ENCODE measurements around the gene KIF7.

The KIF7 gene

GRCh38 chr15:89681146-89681545 is 25.9 kb upstream of the KIF7 start:
- FAIRE-seq (no peak), DNase-seq (ENCODE audit: insufficient read length, low spot score) (no peak)
- TF ChIP-seq PAX5 (IDR thresholded peaks at IDR 0.05; ENCODE audit: insufficient read depth, low read length, severe bottlenecking) (no peak), POLR2A (IDR thresholded peaks at IDR 0.05; ENCODE audit: low read depth, low read length) (no peak), TAF1 (IDR thresholded peaks at IDR 0.05; ENCODE audit: low read depth, low read length) (no peak), POU2F2 (IDR thresholded peaks at IDR 0.05; ENCODE audit: low read depth, low read length) (no peak), POLR2AphosphoS5 (IDR thresholded peaks at IDR 0.05; ENCODE audit: low read depth, low read length) (no peak), SPI1 (IDR thresholded peaks at IDR 0.05; ENCODE audit: low read depth, low read length) (no peak)

GRCh38 chr15:89680282-89680873 is 25.1 kb upstream of the KIF7 start:
- DNase-seq (ENCODE audit: insufficient read length, low spot score) (no peak), FAIRE-seq (no peak)
- TF ChIP-seq POU2F2 (IDR thresholded peaks at IDR 0.05; ENCODE audit: low read depth, low read length) (no peak), TAF1 (IDR thresholded peaks at IDR 0.05; ENCODE audit: low read depth, low read length) (no peak), PAX5 (IDR thresholded peaks at IDR 0.05; ENCODE audit: insufficient read depth, low read length, severe bottlenecking) (no peak), POLR2AphosphoS5 (IDR thresholded peaks at IDR 0.05; ENCODE audit: low read depth, low read length) (no peak), SPI1 (IDR thresholded peaks at IDR 0.05; ENCODE audit: low read depth, low read length) (no peak), POLR2A (IDR thresholded peaks at IDR 0.05; ENCODE audit: low read depth, low read length) (no peak)

- TF ChIP-seq POLR2AphosphoS5 (IDR thresholded peaks at IDR 0.05; ENCODE audit: low read depth, low read length) (no peak), TAF1 (IDR thresholded peaks at IDR 0.05; ENCODE audit: low read depth, low read length) (no peak), POLR2A (IDR thresholded peaks at IDR 0.05; ENCODE audit: low read depth, low read length) (no peak), SPI1 (IDR thresholded peaks at IDR 0.05; ENCODE audit: low read depth, low read length) (no peak), POU2F2 (IDR thresholded peaks at IDR 0.05; ENCODE audit: low read depth, low read length) (no peak), PAX5 (IDR thresholded peaks at IDR 0.05; ENCODE audit: insufficient read depth, low read length, severe bottlenecking) (no peak)
- DNase-seq (ENCODE audit: insufficient read length, low spot score), result no peak
- no peak for FAIRE-seq
These were observed 23.9 kb upstream of the KIF7 start, which contains the start of gene PLIN1 for GRCh38 chr15:89679212-89679611. TSS of gene PLIN1 (minus strand) at chr15:89679367. CDS start at chr15:89677489, 1,878 bp downstream.

- FAIRE-seq, result no peak
- TF ChIP-seq POLR2A (IDR thresholded peaks at IDR 0.05; ENCODE audit: low read depth, low read length), result no peak
- no peak for TF ChIP-seq SPI1 (IDR thresholded peaks at IDR 0.05; ENCODE audit: low read depth, low read length)
- no peak for TF ChIP-seq POU2F2 (IDR thresholded peaks at IDR 0.05; ENCODE audit: low read depth, low read length)
- DNase-seq (ENCODE audit: insufficient read length, low spot score), result no peak
These were observed 22.1 kb upstream of the KIF7 start for GRCh38 chr15:89677381-89677780.

- DNase-seq (ENCODE audit: insufficient read length, low spot score) (no peak), FAIRE-seq (no peak)
- TF ChIP-seq POLR2A (IDR thresholded peaks at IDR 0.05; ENCODE audit: low read depth, low read length) (no peak), SPI1 (IDR thresholded peaks at IDR 0.05; ENCODE audit: low read depth, low read length) (peak; percentile 50)
These were observed 20.3 kb upstream of the KIF7 start for GRCh38 chr15:89675606-89676005.

- FAIRE-seq (no peak), DNase-seq (ENCODE audit: insufficient read length, low spot score) (no peak)
- TF ChIP-seq POLR2AphosphoS5 (IDR thresholded peaks at IDR 0.05; ENCODE audit: low read depth, low read length) (no peak), POU2F2 (IDR thresholded peaks at IDR 0.05; ENCODE audit: low read depth, low read length) (no peak), SPI1 (IDR thresholded peaks at IDR 0.05; ENCODE audit: low read depth, low read length) (no peak), POLR2A (IDR thresholded peaks at IDR 0.05; ENCODE audit: low read depth, low read length) (no peak), PAX5 (IDR thresholded peaks at IDR 0.05; ENCODE audit: insufficient read depth, low read length, severe bottlenecking) (no peak), TAF1 (IDR thresholded peaks at IDR 0.05; ENCODE audit: low read depth, low read length) (no peak)
These were observed 19.3 kb upstream of the KIF7 start for GRCh38 chr15:89674526-89674925.

GRCh38 chr15:89673165-89673512 is 17.9 kb upstream of the KIF7 start:
- FAIRE-seq (no peak), DNase-seq (ENCODE audit: insufficient read length, low spot score) (no peak)
- TF ChIP-seq TAF1 (IDR thresholded peaks at IDR 0.05; ENCODE audit: low read depth, low read length), result no peak

GRCh38 chr15:89672221-89673164 is 17.2 kb upstream of the KIF7 start:
- DNase-seq (ENCODE audit: insufficient read length, low spot score), result no peak
- FAIRE-seq, result peak; percentile 9
- TF ChIP-seq SPI1 (IDR thresholded peaks at IDR 0.05; ENCODE audit: low read depth, low read length) (no peak), PAX5 (IDR thresholded peaks at IDR 0.05; ENCODE audit: insufficient read depth, low read length, severe bottlenecking) (no peak), POU2F2 (IDR thresholded peaks at IDR 0.05; ENCODE audit: low read depth, low read length) (no peak), POLR2AphosphoS5 (IDR thresholded peaks at IDR 0.05; ENCODE audit: low read depth, low read length) (no peak), TAF1 (IDR thresholded peaks at IDR 0.05; ENCODE audit: low read depth, low read length) (no peak), POLR2A (IDR thresholded peaks at IDR 0.05; ENCODE audit: low read depth, low read length) (no peak)

- TF ChIP-seq POLR2AphosphoS5 (IDR thresholded peaks at IDR 0.05; ENCODE audit: low read depth, low read length), result no peak
- no peak for TF ChIP-seq TAF1 (IDR thresholded peaks at IDR 0.05; ENCODE audit: low read depth, low read length)
- TF ChIP-seq POU2F2 (IDR thresholded peaks at IDR 0.05; ENCODE audit: low read depth, low read length), result no peak
- no peak for TF ChIP-seq POLR2A (IDR thresholded peaks at IDR 0.05; ENCODE audit: low read depth, low read length)
- no peak for TF ChIP-seq SPI1 (IDR thresholded peaks at IDR 0.05; ENCODE audit: low read depth, low read length)
- DNase-seq (ENCODE audit: insufficient read length, low spot score), result no peak
- FAIRE-seq, result no peak
These were observed 16.4 kb upstream of the KIF7 start for GRCh38 chr15:89671687-89672086.

GRCh38 chr15:89670971-89671560 is 15.8 kb upstream of the KIF7 start:
- TF ChIP-seq POLR2AphosphoS5 (IDR thresholded peaks at IDR 0.05; ENCODE audit: low read depth, low read length) (no peak), PAX5 (IDR thresholded peaks at IDR 0.05; ENCODE audit: insufficient read depth, low read length, severe bottlenecking) (no peak), TAF1 (IDR thresholded peaks at IDR 0.05; ENCODE audit: low read depth, low read length) (no peak), SPI1 (IDR thresholded peaks at IDR 0.05; ENCODE audit: low read depth, low read length) (no peak), POU2F2 (IDR thresholded peaks at IDR 0.05; ENCODE audit: low read depth, low read length) (no peak), POLR2A (IDR thresholded peaks at IDR 0.05; ENCODE audit: low read depth, low read length) (no peak)
- FAIRE-seq (no peak), DNase-seq (ENCODE audit: insufficient read length, low spot score) (no peak)

Measured in GM12891 (cell line).